ENCODE data around the gene NINJ2. TPM values are rescaled to one million over a fixed set of nuclear protein-coding genes. Genes with fewer than 3 reads are reported as not detected.

The NINJ2 gene
- total and polyA plus RNA-seq, 2 experiments from 2014 or later = 4.9 to 5.2 TPM

GRCh38 chr12:697481-697880 lies 34.2 kb upstream of the NINJ2 start:
- 59 to 73% methylated on average over 2 of the region's 2 CpGs for WGBS, 2 experiments (ENCODE audit: low coverage in 1 of 2, low lambda C conversion rate in 2 of 2, missing lambda C conversion rate in 2 of 2)

GRCh38 chr12:694734-695503 lies 31.7 kb upstream of the NINJ2 start:
- Histone ChIP-seq H3K4me1 (ENCODE audit: insufficient read depth) (no peaks in the 10 kb centered on the region), H2AFZ (no peak overlapping the region), H3K79me2 (ENCODE audit: insufficient read depth) (no peaks in the 10 kb centered on the region), H3K9me2 (ENCODE audit: insufficient read depth) (no peaks in the 10 kb centered on the region), H3K4me2 (ENCODE audit: unreplicated experiment) (no peak overlapping the region), H3K27me3 (replicated peaks; ENCODE audit: insufficient read depth) (no peaks in the 10 kb centered on the region), H4K20me1 (ENCODE audit: insufficient read depth) (no peaks in the 10 kb centered on the region), H3K9ac (no peak overlapping the region), H3K4me3 (no peak overlapping the region), H3K36me3 (ENCODE audit: low read depth) (no peaks in the 10 kb centered on the region), H3K27ac (no peak overlapping the region), H3K9me3 (ENCODE audit: low read depth) (no peaks in the 10 kb centered on the region), H3F3A (ENCODE audit: insufficient read depth) (no peaks in the 10 kb centered on the region)
- WGBS, 2 experiments (ENCODE audit: low coverage in 1 of 2, low lambda C conversion rate in 2 of 2, missing lambda C conversion rate in 2 of 2) = 90% methylated on average over 27 of the region's 27 CpGs
- in situ Hi-C loops (cut with MboI) = no loop called here
- DNase-seq = no peak
- no peak for TF ChIP-seq EZH2phosphoT487 (IDR thresholded peaks at IDR 0.05; ENCODE audit: insufficient read depth, low read depth)
- TF ChIP-seq EZH2 (IDR thresholded peaks at IDR 0.05; ENCODE audit: insufficient read depth, poor library complexity, severe bottlenecking) = no peak

More at GRCh38 chr12:697481-697880, 34.2 kb upstream of the NINJ2 start:
- Histone ChIP-seq H3K9me2 (ENCODE audit: insufficient read depth) (no peaks in the 10 kb centered on the region), H3K36me3 (ENCODE audit: low read depth) (no peaks in the 10 kb centered on the region), H3K4me1 (ENCODE audit: insufficient read depth) (no peaks in the 10 kb centered on the region), H3K27ac (no peak overlapping the region), H3K9ac (no peak overlapping the region), H2AFZ (no peak overlapping the region), H3K4me3 (no peak overlapping the region), H3K4me2 (ENCODE audit: unreplicated experiment) (no peak overlapping the region), H4K20me1 (ENCODE audit: insufficient read depth) (no peaks in the 10 kb centered on the region), H3K79me2 (ENCODE audit: insufficient read depth) (no peaks in the 10 kb centered on the region), H3K9me3 (ENCODE audit: low read depth) (no peaks in the 10 kb centered on the region), H3K27me3 (replicated peaks; ENCODE audit: insufficient read depth) (no peaks in the 10 kb centered on the region), H3F3A (ENCODE audit: insufficient read depth) (no peaks in the 10 kb centered on the region)
- in situ Hi-C loops (cut with MboI) = no loop called here
- TF ChIP-seq EZH2 (IDR thresholded peaks at IDR 0.05; ENCODE audit: insufficient read depth, poor library complexity, severe bottlenecking) (no peak), EZH2phosphoT487 (IDR thresholded peaks at IDR 0.05; ENCODE audit: insufficient read depth, low read depth) (no peak)
- no peak for DNase-seq

- Histone ChIP-seq H3K36me3 (ENCODE audit: low read depth) (no peaks in the 10 kb centered on the region), H3K4me1 (ENCODE audit: insufficient read depth) (no peaks in the 10 kb centered on the region), H3K9me3 (ENCODE audit: low read depth) (no peaks in the 10 kb centered on the region), H3K9ac (no peak overlapping the region), H3K9me2 (ENCODE audit: insufficient read depth) (no peaks in the 10 kb centered on the region), H3K4me3 (no peak overlapping the region), H3K27ac (no peak overlapping the region), H3K4me2 (ENCODE audit: unreplicated experiment) (no peak overlapping the region), H2AFZ (no peak overlapping the region), H3K27me3 (replicated peaks; ENCODE audit: insufficient read depth) (no peaks in the 10 kb centered on the region), H4K20me1 (ENCODE audit: insufficient read depth) (no peaks in the 10 kb centered on the region), H3F3A (ENCODE audit: insufficient read depth) (no peaks in the 10 kb centered on the region), H3K79me2 (ENCODE audit: insufficient read depth) (no peaks in the 10 kb centered on the region)
- 66 to 69% methylated on average over 7 of the region's 7 CpGs for WGBS, 2 experiments (ENCODE audit: low coverage in 1 of 2, low lambda C conversion rate in 2 of 2, missing lambda C conversion rate in 2 of 2)
- TF ChIP-seq EZH2 (IDR thresholded peaks at IDR 0.05; ENCODE audit: insufficient read depth, poor library complexity, severe bottlenecking) = no peak
- no peak for TF ChIP-seq EZH2phosphoT487 (IDR thresholded peaks at IDR 0.05; ENCODE audit: insufficient read depth, low read depth)
- DNase-seq = no peak
- in situ Hi-C loops (cut with MboI) = no loop called here
Measured at GRCh38 chr12:693934-694533, 30.8 kb upstream of the NINJ2 start.

- Histone ChIP-seq H3F3A (ENCODE audit: insufficient read depth) (no peaks in the 10 kb centered on the region), H3K9me3 (ENCODE audit: low read depth) (no peaks in the 10 kb centered on the region)
Measured at GRCh38 chr12:692274-692673, 29.0 kb upstream of the NINJ2 start.

More at GRCh38 chr12:692274-692673, 29.0 kb upstream of the NINJ2 start:
- Histone ChIP-seq H4K20me1 (ENCODE audit: insufficient read depth) (no peaks in the 10 kb centered on the region), H3K27ac (no peak overlapping the region), H3K4me2 (ENCODE audit: unreplicated experiment) (no peak overlapping the region), H3K9ac (no peak overlapping the region), H2AFZ (no peak overlapping the region), H3K79me2 (ENCODE audit: insufficient read depth) (no peaks in the 10 kb centered on the region), H3K9me2 (ENCODE audit: insufficient read depth) (no peaks in the 10 kb centered on the region), H3K36me3 (ENCODE audit: low read depth) (no peaks in the 10 kb centered on the region), H3K4me3 (no peak overlapping the region), H3K4me1 (ENCODE audit: insufficient read depth) (no peaks in the 10 kb centered on the region), H3K27me3 (replicated peaks; ENCODE audit: insufficient read depth) (no peaks in the 10 kb centered on the region)
- 92 to 94% methylated on average over 2 of the region's 2 CpGs for WGBS, 2 experiments (ENCODE audit: low coverage in 1 of 2, low lambda C conversion rate in 2 of 2, missing lambda C conversion rate in 2 of 2)
- in situ Hi-C loops (cut with MboI) = no loop called here
- no peak for TF ChIP-seq EZH2 (IDR thresholded peaks at IDR 0.05; ENCODE audit: insufficient read depth, poor library complexity, severe bottlenecking)
- TF ChIP-seq EZH2phosphoT487 (IDR thresholded peaks at IDR 0.05; ENCODE audit: insufficient read depth, low read depth) = no peak
- DNase-seq = no peak

Data from GM23248 (cell line).